ENCODE data around the gene PTEN.

Gene PTEN

GRCh38 chr10:87838650-87839049 is 24.8 kb upstream of the PTEN start:
- H3K4me3 ChIP-seq (ENCODE audit: control insufficient read depth, low read depth, low read length): no peak overlapping the region
- no peak for TF ChIP-seq CTCF (IDR thresholded peaks at IDR 0.05; ENCODE audit: control insufficient read depth, insufficient read depth, low read depth, low read length, missing control alignments)
- DNase-seq (ENCODE audit: low read depth): no peak

- no peak for TF ChIP-seq CTCF (IDR thresholded peaks at IDR 0.05; ENCODE audit: control insufficient read depth, insufficient read depth, low read depth, low read length, missing control alignments)
- no peak for DNase-seq (ENCODE audit: low read depth)
- H3K4me3 ChIP-seq (ENCODE audit: control insufficient read depth, low read depth, low read length): no peak overlapping the region
Observed at GRCh38 chr10:87841186-87841585, 22.2 kb upstream of the PTEN start.

GRCh38 chr10:87842220-87842641 is 21.2 kb upstream of the PTEN start:
- TF ChIP-seq CTCF (IDR thresholded peaks at IDR 0.05; ENCODE audit: control insufficient read depth, insufficient read depth, low read depth, low read length, missing control alignments): no peak
- DNase-seq (ENCODE audit: low read depth): no peak
- H3K4me3 ChIP-seq (ENCODE audit: control insufficient read depth, low read depth, low read length): no peak overlapping the region

GRCh38 chr10:87842776-87843497 is 20.5 kb upstream of the PTEN start:
- peak; percentile 5 for TF ChIP-seq CTCF (IDR thresholded peaks at IDR 0.05; ENCODE audit: control insufficient read depth, insufficient read depth, low read depth, low read length, missing control alignments)
- H3K4me3 ChIP-seq (ENCODE audit: control insufficient read depth, low read depth, low read length): no peak overlapping the region
- no peak for DNase-seq (ENCODE audit: low read depth)

GRCh38 chr10:87843714-87844113 is 19.7 kb upstream of the PTEN start:
- DNase-seq (ENCODE audit: low read depth): no peak
- TF ChIP-seq CTCF (IDR thresholded peaks at IDR 0.05; ENCODE audit: control insufficient read depth, insufficient read depth, low read depth, low read length, missing control alignments): no peak
- H3K4me3 ChIP-seq (ENCODE audit: control insufficient read depth, low read depth, low read length): no peak overlapping the region

GRCh38 chr10:87844837-87845623 is 18.4 kb upstream of the PTEN start:
- H3K4me3 ChIP-seq (ENCODE audit: control insufficient read depth, low read depth, low read length): no peak overlapping the region
- no peak for TF ChIP-seq CTCF (IDR thresholded peaks at IDR 0.05; ENCODE audit: control insufficient read depth, insufficient read depth, low read depth, low read length, missing control alignments)
- no peak for DNase-seq (ENCODE audit: low read depth)
